ENCODE data around the gene ATXN2.
"Not testable (repeated sequence)": the region's sequence is repeated elsewhere in the genome, so short reads cannot be mapped to it uniquely, and the experiment has no call there.

ATXN2 gene

GRCh38 chr12:111405149-111405858 is 193.8 kb downstream of the ATXN2 start:
- Histone ChIP-seq H3K9me3 (ENCODE audit: severe bottlenecking) (no peaks in the 10 kb centered on the region), H3K36me3 (no peaks in the 10 kb centered on the region), H3K27ac (peak overlapping the region; percentile 25; the same call in 1 of the 2 replicates), H3K4me3 (ENCODE audit: low read depth, low read length) (peak overlapping the region; percentile 45), H3K27me3 (ENCODE audit: insufficient read depth, low read depth, severe bottlenecking) (no peaks in the 10 kb centered on the region)
- DNase-seq: peak; percentile 96
- peak; percentile 65 for TF ChIP-seq CTCF (IDR thresholded peaks at IDR 0.05; ENCODE audit: low read depth, low read length)

- no peak for TF ChIP-seq CTCF (IDR thresholded peaks at IDR 0.05; ENCODE audit: low read depth, low read length)
- Histone ChIP-seq H3K27ac (peak overlapping the region; percentile 25; the same call in 1 of the 2 replicates), H3K36me3 (no peaks in the 10 kb centered on the region), H3K27me3 (ENCODE audit: insufficient read depth, low read depth, severe bottlenecking) (no peaks in the 10 kb centered on the region), H3K4me3 (ENCODE audit: low read depth, low read length) (peak overlapping the region; percentile 45), H3K9me3 (ENCODE audit: severe bottlenecking) (no peaks in the 10 kb centered on the region)
- DNase-seq: no peak
Measured at GRCh38 chr12:111404362-111405148, 194.6 kb downstream of the ATXN2 start.

- not testable (repeated sequence) for DNase-seq; H3K9me3 ChIP-seq (ENCODE audit: severe bottlenecking); H3K27me3 ChIP-seq (ENCODE audit: insufficient read depth, low read depth, severe bottlenecking); H3K4me3 ChIP-seq (ENCODE audit: low read depth, low read length); H3K27ac ChIP-seq; H3K36me3 ChIP-seq
Measured at GRCh38 chr12:111402490-111402824, 196.7 kb downstream of the ATXN2 start.
